Activated T-cell treated with anti-CD3 and anti-CD28 coated beads, Interleukin-2, amount 50 U/mL, for 1 hour (primary cell): ENCODE data around the gene TMEM178B.
"Not testable (repeated sequence)": the region's sequence is repeated elsewhere in the genome, so short reads cannot be mapped to it uniquely, and the experiment has no call there.

ENCODE experiments used
- DNase-seq: peaks from one replicate; pipeline ENCODE4 v3.0.0-alpha.2; 2020

The TMEM178B gene

DNA sequence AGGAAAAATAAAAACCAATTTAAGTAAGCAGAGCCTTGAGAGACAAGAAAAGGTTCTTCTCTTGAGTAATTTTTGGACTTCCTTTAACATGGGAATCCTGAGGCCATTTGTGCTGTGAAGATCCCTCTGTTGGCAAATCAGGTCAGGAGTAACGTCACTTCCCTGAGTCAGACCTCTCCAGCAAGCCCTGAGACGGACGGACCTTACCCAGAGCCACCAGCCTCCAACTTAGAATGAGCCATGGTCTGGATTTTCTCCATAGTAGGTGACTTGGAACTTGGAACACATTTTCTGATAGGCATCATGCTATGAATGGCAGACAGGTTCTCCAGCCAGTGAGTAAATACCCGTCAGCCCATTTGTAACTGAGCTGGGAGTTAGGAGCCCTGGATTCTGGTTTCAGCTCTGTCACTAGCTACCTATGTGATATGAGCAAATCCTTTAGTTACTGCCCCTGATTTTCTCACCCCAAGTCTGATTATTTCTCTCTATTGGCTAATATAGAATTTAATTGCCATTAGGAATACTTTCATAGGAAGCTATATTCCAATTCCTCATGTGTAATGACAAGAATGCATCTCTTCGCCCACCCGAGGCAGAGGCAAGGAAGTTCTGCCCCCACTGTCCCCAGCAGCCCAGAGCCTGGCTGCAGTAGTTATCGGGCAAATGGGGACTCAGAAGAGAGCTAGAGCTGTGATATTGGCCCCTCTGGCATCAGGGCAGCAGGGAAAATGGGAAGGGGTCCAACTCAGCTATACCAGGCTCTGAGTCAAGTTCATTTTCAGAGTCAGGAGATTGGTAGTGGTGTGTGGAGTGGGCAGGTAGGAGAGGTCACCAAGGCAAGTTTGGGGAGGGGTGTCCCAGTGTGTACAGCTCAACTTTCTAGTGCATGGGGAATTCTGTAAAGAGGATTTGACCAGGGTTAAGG lies 323.6 kb downstream of the TMEM178B start:
- no peak for DNase-seq

DNA sequence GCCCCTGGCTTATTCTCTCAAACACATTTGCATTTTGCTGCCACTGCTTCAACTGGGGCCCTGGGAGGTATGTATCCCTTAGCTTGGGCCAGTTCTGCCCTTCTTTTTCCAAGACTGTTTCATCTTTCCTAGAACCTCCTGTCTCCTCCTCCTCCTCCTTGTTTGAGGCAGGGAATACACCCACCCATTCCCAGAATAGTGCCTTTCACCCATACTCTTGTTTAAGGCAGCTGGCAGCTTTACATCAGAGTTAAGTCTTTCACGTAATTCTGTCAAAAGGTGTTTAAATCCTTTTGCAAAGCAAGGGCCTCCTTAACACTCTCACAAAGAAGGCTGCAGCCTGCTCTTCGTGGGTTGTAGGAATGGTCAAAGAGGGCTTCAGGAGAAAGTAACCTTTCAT lies 326.5 kb downstream of the TMEM178B start:
- DNase-seq, result no peak

DNA sequence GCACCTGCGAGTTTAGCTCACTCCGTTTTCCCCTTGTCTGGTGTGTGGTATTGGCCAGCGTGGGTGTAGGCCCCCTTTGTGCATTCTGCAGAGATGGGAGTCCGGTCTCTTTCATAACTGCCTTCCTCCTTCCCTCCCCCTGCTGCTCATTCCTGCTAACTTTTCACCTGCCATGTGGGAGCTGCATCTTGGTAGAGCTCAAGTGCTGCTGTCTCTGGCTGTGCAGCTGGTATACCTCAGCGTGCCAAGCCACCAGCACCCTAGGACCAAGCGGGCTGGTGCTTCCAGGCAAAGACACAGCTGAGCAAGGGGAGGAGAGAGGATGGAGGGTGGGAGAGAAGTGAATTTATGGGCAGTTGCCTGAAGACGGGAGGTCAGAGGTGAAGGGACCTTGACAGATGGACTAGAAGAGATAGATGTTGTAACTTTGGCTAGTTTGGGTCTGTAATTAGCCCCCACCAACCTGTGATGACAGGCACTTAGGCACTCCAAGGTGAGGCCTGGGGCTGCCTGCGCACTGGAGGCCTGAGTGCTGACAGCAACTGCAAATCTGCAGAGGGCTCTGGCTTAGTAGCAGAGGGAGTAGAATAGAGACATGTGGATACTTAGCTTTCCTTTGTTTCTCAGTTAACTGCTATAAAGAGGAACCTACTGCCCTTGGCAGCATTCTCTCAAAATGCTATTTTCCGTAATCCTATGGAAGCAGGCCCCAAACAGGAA lies 328.6 kb downstream of the TMEM178B start:
- no peak for DNase-seq

DNA sequence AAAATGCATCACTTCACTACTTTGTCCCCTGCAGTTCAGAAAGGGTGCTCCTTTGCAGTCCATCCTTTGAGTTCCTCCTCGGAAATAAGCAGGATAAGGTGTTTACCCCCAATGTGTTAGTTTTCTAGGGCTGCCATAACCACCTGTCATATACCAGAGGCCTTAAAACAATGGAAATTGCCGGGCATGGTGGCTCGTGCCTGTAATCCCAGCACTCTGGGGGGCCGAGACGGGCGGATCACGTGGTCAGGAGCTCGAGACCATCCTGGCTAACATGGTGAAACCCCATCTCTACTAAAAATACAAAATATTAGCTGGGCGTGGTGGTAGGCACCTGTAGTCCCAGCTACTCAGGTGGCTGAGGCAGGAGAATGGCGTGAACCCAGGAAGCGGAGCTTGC lies 330.0 kb downstream of the TMEM178B start:
- not testable (repeated sequence) for DNase-seq

DNA sequence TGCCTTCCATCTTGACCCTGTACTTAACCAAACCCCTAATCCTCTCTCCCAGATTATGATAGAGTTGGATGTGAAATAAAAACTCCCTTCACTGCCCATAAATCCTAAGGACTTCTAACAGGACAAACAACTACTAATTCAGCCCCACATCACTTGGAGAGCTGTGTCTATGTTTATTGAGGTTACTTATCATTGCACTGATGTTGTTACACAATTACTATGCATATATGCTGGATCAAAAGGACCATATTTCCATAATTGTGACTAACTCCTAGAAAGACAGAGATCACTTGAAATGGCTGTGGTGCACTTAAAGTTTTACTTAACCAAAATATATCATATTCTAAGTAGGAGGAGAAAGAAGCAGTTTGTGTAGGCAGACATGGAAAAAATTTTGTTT lies 332.5 kb downstream of the TMEM178B start:
- no peak for DNase-seq

DNA sequence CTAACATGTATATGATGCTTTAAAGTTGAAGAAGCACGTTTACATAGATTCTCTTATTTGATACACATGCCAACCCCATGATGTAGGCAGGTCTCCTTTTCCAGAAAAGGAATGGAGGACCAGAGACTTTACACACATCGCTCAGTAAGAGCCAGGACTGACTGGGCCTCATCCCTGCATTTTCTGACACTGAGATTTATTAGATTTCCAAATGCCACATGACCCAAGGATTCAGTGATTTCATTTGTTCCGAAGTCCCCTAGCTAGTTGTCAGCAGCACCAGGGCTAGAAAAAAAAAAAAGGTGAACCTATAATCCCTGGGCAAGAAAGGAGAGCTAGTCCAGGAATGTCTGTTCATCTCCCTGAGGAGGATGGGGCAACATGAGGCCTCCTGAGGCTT lies 334.0 kb downstream of the TMEM178B start:
- no peak for DNase-seq

DNA sequence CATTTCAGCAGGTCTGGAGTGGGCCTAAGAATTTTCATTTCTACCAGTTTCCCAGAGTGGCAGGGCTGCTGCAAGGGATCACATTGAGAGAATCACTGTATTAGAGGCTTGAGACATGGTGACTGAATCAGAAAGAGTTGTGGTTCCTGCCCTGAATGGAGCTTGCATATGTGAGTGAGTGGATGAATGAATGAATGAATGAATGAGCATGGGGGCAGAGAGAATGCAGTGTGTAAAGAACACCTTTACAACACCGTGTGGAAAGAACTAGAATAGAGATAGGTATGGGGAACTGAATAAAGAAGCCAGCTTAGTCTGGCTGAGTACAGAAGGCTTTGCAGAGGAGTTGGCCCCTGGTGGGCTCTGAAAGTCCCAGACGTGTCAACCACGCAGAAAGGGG lies 334.6 kb downstream of the TMEM178B start:
- DNase-seq, result no peak

DNA sequence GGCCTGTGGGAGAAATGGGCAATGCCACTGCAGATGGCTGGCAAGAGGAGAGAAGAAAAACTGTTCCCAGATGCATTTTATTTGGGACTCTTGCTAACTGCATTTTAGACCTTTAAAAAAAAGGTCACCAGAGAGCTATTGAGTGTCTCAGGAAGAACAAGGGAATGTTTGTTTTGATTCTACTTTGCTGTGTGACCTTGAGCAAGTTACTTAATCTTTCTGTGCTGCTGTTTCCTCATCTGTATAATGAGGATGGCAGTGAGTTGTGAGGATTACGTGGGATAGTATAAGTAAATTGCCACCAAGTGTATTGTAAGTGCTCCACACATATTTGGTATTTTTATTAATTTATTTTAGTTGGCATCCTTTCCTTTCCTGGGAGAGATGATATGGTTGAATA lies 335.4 kb downstream of the TMEM178B start:
- DNase-seq, result no peak

DNA sequence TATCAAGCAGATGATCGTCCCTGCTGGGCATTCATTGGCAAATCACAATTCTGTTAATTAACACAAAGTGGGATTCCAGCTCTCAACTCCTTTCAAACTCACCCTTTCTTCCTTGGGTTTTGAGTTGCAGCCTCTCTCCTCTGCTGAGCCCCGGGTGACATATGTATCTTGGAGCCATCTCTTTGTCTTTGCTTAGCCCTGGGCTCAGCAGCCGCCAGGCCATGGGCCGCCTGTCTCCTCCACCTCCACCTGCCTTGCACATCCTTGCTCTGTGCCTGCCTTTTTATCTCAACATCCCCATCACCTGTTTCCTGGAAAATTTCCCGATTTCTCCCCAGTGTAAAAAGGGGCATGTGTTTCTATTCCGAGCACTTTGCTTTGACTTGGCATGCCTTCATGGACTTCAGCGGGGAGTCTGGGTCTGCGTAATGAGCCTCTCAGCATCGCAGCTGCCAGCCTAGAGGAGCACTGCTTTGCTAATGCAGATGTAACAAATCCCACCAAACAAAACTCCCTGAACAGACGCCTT lies 336.0 kb downstream of the TMEM178B start:
- DNase-seq, result no peak

DNA sequence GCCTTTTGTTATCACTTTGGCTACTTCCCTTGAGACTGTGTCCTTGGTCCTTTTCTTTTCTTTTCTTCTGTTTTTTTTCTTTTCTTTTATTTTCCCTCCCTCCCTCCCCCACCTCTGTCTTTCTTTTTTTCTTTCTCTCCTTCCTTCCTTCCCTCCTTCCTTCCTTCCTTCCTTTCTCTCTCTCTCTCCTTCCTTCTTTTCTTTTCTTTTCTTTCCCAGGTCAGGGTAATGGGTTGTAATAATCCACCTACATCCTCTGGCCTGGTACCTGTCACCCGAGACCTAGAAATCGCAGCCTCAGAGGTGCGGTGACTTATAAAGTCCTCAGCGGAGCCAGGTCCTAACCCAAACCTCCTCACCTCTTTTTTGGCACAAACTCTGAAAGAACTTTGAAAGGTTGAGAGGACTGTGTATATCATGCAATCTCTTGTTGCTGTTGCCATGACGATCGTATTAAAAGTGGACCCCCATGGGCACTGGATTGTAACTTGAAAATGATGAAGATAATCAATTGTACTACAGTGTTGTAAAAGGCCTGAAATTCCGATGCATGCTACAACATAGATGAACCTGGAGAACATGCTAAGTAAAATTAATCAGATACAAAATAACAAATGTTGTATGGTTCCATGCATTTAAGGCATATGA lies 336.6 kb downstream of the TMEM178B start:
- no peak for DNase-seq

DNA sequence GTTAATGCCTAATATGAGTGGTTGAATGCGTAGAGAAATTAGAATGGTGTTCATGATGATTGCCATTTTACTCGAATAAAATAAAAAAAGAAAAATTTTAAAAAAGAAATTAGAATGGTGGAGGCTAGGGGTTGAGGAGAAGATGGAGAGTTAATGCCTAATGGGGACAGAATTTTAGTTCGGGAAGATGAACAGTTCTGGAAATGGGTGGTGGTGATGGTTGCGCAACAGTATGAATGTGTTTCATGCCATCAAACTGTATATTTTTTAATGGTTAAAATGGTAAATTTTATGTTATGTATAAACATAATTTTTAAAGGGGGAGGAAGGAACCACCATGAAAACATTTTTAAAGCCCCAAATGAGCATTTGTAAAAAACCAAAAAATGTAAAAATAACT lies 337.3 kb downstream of the TMEM178B start:
- DNase-seq, result no peak

DNA sequence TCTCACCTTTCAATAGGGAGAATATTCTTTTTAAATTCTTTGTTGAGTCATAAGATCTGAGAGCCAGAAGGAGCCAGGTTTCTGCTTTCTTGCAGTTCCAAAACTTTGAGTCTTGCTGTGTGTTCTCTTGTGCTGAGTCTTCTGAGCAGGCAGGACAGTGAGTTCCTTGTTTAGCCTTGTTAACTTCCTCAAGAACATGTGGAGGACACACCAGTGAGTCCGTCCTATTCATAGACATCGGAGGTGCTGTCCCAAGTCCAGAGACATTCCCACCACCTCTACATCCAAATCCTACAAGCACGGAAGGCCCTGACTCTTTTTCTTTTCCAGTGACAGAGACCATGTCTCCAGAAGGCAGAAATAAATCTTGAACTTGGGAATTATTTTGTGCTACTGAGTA lies 342.1 kb downstream of the TMEM178B start:
- no peak for DNase-seq

DNA sequence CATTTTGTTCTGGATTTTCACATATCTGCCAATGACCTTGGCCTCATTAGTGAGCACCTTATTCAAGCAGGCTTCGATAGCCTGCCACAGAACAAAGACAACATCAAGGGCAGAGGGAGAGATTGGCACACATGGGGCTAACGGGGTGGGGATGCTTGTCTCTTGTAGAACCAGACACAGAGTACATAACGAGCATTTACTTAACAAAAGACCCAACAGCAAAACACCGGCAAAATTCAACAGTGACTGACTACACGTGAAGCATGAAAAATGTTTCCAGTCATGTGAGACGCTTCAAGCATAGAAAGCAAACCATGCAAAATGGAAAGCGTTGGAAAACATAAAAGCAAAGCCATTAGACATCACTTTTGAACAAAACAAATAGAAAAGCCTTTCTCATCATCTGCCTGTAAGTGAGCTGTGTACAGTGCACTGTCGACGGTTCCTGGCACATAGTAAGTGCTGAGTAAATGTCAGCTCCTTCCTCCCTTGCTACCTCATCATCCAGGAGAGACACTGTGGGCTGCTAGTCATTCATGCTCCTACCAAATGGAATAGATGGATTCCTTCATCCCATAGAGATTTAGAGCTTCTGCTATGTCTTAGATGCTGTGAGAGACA lies 342.9 kb downstream of the TMEM178B start:
- DNase-seq, result no peak

DNA sequence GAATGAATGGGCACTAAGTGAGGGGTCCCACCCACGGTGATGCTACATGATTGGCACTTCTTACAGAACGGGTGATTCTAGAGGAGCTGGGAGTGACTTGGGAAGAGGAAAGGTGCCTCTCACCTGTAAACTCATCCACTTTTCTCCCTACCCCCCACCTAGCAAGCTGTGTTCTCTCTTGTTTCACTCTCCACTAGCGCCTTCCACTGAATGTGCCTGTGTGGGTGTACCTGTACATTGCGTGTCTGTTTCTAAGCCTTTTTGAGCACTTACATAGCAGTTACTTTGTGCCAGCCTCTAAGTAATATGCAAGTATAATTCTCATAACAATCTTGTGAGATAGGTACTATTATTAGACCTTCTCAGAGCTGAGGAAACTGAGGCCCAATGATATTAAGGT lies 343.6 kb downstream of the TMEM178B start:
- no peak for DNase-seq

DNA sequence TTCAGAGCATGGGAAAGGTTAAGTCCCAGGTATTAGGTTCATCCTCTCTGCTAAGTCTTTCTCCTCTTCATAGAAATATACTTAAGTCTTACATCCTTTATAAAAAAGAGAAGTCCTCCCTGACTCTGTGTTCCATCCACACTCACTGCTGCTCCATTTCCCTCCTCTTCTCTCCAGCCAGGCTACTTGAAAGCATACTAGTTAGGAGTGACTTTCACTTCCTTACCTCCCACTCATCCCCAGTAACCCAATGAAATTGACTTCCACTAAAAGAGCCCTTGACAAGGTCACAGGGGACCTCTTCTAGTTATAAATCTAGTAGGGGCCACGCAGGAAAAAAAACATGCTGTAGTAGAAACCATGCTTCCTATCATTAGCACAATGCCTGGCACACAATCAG lies 344.2 kb downstream of the TMEM178B start:
- DNase-seq, result no peak

DNA sequence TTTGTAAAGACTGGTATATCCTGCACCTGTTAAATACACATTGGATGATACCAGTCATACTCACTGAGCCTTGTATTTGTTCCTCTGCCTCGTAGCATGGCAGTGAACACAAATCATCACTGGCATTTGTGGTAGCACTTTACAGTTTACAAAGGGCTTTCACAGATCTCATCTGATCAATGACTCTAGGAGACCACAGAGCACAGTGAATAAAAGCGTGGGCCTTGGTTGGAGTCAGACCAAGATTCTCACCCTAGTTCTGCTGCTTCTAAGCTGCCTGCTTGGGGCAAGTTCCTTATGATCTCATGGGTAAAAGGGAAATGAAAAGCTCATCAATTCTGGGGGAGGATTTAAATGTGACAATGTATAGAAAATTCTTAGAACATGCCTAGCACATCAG lies 347.4 kb downstream of the TMEM178B start:
- DNase-seq, result no peak

DNA sequence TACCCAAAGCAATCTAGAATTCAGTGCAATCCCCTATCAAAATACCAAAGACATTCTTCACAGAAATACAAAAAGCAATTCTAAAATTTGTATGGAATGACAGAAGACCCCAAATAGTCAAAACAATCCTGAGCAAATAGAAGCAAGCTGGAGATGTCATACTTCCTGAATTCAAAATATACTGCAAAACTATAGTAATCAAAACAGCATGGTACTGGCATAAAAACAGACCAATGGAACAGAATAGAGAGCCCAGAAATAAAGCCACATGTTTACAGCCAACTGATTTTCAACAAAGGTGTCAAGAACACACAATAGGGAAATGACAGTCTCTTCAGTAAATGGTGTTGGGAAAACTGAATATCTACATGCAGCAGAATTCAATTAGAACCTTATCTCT lies 353.3 kb downstream of the TMEM178B start:
- DNase-seq, result no peak

DNA sequence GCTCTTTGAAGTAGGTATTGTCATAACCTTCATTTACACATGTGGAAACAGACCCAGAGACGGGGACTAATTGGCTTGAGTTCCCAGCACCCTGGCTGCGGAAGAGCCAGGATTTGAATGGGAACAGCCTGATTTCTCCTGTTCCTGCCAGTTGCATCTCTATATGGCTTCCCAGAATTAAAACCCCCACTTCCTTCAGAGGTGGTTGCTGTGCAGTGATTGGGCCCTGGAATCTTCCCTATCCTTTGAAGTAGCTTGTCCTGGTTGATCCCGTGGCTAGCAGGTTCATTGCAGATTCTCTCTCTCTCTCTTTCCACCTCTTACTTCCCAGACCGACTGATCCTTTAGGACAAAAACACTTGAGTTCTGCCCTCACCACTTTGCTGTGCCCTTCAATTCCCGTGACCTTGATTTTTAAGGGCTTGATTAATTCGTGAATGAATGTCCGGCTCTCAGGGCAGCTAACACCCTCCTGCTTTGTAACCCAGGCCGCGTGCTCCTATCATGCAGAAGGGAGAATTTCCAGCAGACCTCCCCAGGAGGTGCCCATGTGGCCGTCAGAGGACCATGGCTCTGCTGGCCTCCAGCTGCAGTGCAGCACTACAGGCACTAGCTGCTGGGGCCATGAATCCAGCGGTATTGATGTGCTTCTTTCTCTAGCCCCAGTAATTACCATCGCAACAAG lies 356.7 kb downstream of the TMEM178B start:
- DNase-seq, result no peak

DNA sequence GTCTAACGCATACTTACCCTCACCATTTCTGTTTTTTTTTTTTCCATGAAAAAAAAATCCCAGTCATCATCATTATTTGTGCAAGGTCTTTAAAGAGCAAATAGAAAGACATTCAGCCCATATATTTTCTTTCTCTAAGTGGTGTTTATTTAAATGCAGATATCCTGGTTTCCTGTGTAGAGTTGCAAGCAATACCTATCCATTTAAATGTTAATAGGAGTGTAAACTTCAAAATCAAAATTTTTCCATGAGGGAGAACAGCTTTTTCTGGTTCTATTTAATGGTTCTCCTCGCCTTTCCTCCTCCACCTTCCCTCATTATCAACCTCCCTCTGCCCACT lies 357.2 kb downstream of the TMEM178B start:
- DNase-seq, result no peak

DNA sequence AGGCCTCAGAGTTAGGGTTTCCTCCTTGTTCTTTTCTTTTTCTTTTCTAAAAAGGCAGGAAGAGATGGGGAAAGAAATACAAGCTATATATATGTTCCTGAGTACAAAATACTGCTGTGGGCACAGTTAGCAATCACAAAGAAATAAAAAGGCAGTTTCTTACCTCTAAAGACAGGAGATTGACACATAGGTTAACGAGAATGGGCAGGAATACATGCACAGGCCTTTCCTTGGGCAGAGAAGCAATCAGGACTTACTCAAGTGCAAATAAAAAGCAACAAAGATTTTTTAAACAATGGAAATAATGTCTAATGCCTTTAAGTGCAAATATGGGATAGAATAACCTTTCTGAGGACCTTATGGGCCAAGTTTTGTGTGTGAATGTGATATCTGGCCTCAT lies 357.8 kb downstream of the TMEM178B start:
- DNase-seq, result no peak

DNA sequence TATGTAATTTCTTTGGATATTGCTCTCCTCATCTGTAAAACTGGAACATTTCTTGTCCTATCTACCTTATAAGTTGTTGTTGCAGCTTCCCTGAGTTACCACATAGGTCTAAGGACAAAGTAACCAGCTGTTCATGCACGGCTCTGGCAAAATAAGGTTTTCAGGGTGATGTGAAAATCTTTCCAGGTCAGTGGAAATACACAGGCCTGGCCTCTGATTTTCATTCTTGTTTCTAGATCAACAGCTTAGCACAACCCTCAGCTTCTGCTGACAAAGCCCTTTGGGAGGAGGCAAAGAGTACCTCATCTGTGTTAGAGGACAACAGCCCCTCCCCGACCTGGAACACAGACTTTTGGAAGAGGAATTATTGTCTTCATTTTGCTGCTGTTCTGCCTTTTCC lies 359.8 kb downstream of the TMEM178B start:
- no peak for DNase-seq

DNA sequence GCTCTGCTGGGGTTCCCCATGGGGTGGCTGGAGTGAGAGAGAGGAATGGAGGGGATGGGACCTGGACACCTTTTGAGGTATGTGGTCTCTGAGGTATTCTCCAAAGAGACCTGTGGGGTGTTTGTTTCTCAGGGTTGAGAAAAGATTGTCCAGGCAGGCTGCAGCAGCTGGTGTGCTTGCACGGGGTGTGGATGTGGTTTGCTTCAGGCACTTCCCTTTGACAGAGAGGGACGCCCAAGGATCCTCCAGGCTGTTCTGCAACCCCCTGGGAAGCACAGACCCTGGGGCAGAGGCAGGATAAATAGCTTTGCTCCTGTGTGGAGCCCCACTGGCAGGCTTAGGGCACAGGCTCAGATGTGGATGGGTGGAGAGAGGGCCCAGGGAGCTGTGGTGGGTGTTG lies 362.3 kb downstream of the TMEM178B start:
- no peak for DNase-seq
